UCSD-AML1 (cell line): ENCODE measurements around the gene SNORC.

Experiments used
- DNase-seq: peaks from one replicate; lab custom pipeline; 2025; ENCODE audit not compliant: unreplicated experiment; lab: John Stamatoyannopoulos, UW

The SNORC gene

DNA sequence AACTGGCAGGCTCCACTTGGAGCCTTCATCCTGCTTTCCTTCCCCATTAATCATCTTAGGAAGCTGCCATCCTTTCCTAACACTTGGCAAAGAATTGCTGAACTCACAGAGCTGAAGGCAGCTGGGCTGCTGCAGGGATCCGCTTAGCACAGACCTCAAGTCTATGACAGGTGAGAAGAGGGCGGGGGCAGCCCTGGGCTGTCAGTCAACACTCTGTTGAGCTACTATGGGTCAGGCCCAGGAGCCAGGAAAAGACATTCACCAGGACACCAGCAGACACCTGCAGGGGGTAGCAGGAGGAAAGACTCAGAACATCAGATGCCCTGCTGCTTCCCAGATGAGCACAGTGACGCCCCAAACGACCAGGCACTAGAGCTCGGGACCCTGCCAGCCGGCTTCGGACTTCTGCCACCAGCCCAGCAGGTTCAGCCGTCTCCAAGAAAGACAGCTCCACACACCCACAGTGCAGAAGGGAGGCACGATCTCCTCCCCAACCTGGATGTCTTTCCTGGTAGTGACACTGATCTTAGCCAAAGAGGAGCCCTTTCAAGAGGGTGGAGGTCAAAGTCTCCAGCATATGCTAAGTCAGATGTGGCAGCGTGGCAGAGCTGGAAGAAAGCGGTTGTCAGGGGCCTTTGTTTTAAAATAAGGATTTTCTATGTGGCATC lies 55.2 kb downstream of the SNORC start:
- no peak for DNase-seq

DNA sequence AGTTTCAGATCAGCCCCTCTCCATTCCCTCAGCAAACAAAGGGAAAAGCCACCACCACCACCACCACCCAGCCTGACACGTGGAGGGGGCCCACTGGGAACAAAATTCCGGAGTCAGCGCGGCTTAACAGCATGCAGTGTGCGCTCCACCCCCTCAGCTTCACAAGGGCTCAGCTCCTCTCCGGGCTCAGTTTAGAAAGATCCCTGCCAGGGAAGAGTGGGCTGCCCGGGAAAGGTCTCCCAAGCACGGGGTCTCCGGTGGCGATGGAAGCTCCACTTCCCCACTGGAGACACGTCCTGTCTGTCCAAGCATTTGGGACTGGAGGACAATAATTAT lies 55.7 kb downstream of the SNORC start:
- no peak for DNase-seq

DNA sequence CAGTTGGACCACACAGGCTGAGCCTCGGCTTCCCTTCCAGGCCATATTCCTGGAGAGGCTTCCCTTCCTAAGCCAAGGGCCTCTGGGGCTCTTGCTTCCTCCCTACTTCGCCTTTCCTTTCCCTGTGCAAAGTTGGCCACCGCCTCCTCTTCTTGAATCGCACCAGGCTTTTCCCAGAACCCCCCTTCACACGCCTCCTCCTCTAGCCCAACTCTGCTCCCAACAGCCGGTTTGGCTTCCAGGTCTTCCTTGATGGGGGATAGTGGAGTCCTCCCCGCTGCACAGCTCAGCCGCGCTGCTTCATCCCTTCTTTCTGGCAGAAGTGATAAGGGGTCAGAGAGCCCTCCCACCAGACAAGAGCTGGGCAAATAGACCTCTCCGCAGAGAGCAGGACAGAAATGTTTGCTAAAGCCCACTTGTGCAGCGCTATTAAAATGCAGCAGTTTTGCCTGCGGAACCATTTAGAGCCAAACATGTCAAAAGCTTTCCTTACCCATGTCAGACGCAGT lies 56.4 kb downstream of the SNORC start:
- no peak for DNase-seq

DNA sequence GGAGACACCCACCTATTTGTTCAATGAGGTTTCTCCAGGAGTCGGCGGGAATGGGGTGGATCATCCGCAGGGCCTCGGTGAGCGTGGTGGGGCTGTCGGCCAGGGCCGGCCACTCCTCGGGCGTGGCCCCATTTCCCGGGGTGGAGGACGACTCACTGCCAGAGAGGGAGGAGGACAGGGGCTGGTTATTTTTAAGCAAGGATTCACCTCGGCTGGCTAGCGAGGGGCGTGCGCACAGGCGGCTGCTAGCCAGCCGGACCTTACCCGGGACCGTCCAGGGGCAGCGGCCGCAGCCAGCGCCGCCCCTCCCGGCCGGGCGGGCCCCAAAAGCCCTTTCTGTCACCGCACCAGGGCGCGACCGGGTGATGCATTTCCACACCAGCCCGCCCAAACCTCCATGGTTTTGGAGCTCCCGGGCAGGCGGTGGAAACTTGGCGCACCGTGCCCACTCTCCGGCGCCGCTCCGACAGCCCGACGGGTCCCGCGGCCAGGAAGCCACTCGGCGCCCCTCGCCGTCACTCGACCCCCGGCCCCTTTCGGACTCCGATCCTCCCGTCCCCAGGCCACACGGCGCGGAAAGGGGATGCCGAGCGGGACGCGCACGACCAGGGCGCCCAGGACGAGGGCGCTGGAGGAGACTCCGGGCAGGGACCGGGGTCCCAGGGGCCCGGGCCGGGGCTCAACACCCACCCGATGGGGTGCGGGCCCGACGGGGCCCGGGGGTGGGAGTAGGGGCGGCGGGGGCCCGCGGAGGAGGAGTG lies 57.1 kb downstream of the SNORC start:
- no peak for DNase-seq

DNA sequence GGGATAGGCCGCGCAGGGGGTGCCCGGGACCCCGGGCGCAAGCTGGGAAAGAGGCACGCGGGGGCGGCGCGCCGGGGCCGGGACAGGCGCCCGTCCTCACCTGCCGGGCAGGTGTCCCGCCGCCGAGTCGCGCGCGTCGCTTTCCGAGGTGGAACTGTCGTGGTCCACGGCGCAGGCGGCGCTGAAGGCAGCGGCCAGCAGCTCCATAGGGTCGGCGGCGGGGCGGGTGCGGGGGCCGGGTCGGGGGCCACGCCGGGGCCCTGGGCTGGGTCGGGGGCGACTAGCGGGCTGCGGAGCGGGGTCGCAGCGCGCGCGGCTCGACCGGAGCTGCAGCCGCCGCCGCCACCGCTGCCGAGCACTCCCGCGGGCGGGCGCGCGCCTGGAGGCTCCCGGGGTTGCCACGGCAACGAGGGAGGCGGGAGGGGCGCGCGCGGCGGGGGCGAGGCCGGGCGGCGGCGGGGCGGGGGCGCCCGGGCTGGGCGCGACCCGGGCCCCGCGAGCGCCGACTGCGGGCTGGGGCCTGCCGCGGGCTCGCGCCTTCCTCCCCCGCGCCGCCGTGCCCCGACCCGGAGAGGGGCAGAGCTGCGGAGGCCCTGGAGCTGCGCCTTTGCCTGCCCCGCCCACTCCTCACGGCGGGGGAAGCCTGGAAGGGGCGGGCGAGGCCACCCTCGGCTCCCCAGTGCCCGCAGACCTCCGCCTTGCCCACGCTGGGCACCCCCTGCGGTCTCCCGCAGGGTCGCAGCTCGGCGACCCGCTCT lies 57.9 kb downstream of the SNORC start:
- DNase-seq, result no peak
